CD4-positive, alpha-beta T cell treated with Interleukin-12 subunit alpha and Interleukin-12 subunit beta, for 1 hour (primary cell): ENCODE data around the gene NKAPL.

ENCODE experiments used
- DNase-seq: peaks from one replicate; pipeline ENCODE4 v3.0.0-alpha.2; 2020

The NKAPL gene

GRCh38 chr6:28258877-28259777 lies at the start of gene NKAPL:
NKAPL (plus strand) TSS chr6:28259297; CDS start chr6:28259372, 75 bp downstream.
- DNase-seq, result peak; percentile 57

- DNase-seq, result no peak
Measured at GRCh38 chr6:28209753-28210535, 49.2 kb upstream of the NKAPL start.

- no peak for DNase-seq
Measured at GRCh38 chr6:28211840-28212509, 47.1 kb upstream of the NKAPL start.

GRCh38 chr6:28212510-28213212 lies 46.4 kb upstream of the NKAPL start:
- peak; percentile 2 for DNase-seq

GRCh38 chr6:28213213-28213523 lies 45.9 kb upstream of the NKAPL start:
- no peak for DNase-seq

- no peak for DNase-seq
Measured at GRCh38 chr6:28215425-28215824, 43.7 kb upstream of the NKAPL start.

- DNase-seq, result no peak
Measured at GRCh38 chr6:28217890-28218289, 41.2 kb upstream of the NKAPL start.

GRCh38 chr6:28218312-28219248 lies 40.5 kb upstream of the NKAPL start:
- peak; percentile 21 for DNase-seq

GRCh38 chr6:28220257-28221133 lies 38.6 kb upstream of the NKAPL start:
- no peak for DNase-seq

GRCh38 chr6:28224131-28225055 lies 34.7 kb upstream of the NKAPL start:
- no peak for DNase-seq

- peak; percentile 58 for DNase-seq
Measured at GRCh38 chr6:28225056-28225834, 33.9 kb upstream of the NKAPL start, which contains the start of gene ZSCAN9. ZSCAN9 (plus strand) TSS chr6:28225275; CDS start chr6:28227085, 1,810 bp downstream.

GRCh38 chr6:28226460-28226859 lies 32.6 kb upstream of the NKAPL start:
- no peak for DNase-seq

GRCh38 chr6:28232785-28233184 lies 26.3 kb upstream of the NKAPL start:
- no peak for DNase-seq

- no peak for DNase-seq
Measured at GRCh38 chr6:28235912-28236452, 23.1 kb upstream of the NKAPL start.

GRCh38 chr6:28239636-28240035 lies 19.5 kb upstream of the NKAPL start:
- DNase-seq, result no peak

GRCh38 chr6:28240471-28240870 lies 18.6 kb upstream of the NKAPL start:
- DNase-seq, result no peak

- no peak for DNase-seq
Measured at GRCh38 chr6:28243946-28244345, 15.2 kb upstream of the NKAPL start.
